HepG2 (cell line): ENCODE measurements around the gene ARSB. TPM values are rescaled to one million over a fixed set of nuclear protein-coding genes. Genes with fewer than 3 reads are reported as not detected.

Experiments
- ATRX ChIP-seq: sonication (generic); formaldehyde crosslinking; IDR thresholded peaks from 2 replicates; pipeline ENCODE4 v1.4.0; 2020; ENCODE audit warnings: missing genetic modification reagents, borderline replicate concordance
- CREB3 ChIP-seq: sonication (generic); formaldehyde crosslinking; IDR thresholded peaks from 2 replicates; pipeline ENCODE4 v1.5.0; 2020; ENCODE audit warnings: missing genetic modification reagents
- EHMT2 ChIP-seq: fragments of 200-600 bp; sonication (generic); IDR thresholded peaks from 2 replicates; pipeline ENCODE4 v1.7.0; 2017; ENCODE audit warnings: antibody characterized with exemption, low read depth, low read length, borderline replicate concordance
- KLF11 ChIP-seq: IDR thresholded peaks from 2 replicates; pipeline ENCODE4 v1.6.1; 2016; ENCODE audit warnings: missing compliant biosample characterization
- MAFK ChIP-seq, 2 experiments: IDR thresholded peaks in 1 of 2; conservative IDR thresholded peaks in 1 of 2; 2 replicates each; pipeline ENCODE4 v1.6.1; 2011; ENCODE audit warnings: improper control_type of control experiment in 2 of 2, low read length in 2 of 2
- NR2F2 ChIP-seq: IDR thresholded peaks from 2 replicates; pipeline ENCODE4 v1.6.1; 2012; ENCODE audit warnings: low read depth, inconsistent platforms, borderline replicate concordance
- PHF5A ChIP-seq: IDR thresholded peaks from one replicate; pipeline ENCODE4 v1.6.1; 2018; ENCODE audit warnings: low read depth, missing genetic modification reagents; ENCODE audit not compliant: unreplicated experiment
- SAFB2 ChIP-seq: sonication (generic); formaldehyde crosslinking; IDR thresholded peaks from 2 replicates; pipeline ENCODE4 v1.5.1; 2020; ENCODE audit warnings: missing genetic modification reagents, low read depth, mild to moderate bottlenecking, borderline replicate concordance
- TEAD3 ChIP-seq: optimal IDR thresholded peaks from 2 replicates; pipeline ENCODE3; 2016; ENCODE audit warnings: borderline replicate concordance
- ZNF282 ChIP-seq: fragments of 450-650 bp; IDR thresholded peaks from 2 replicates; pipeline ENCODE4 v1.6.1; 2018; ENCODE audit not compliant: partially characterized antibody
- ZNF839 ChIP-seq: sonication (generic); formaldehyde crosslinking; IDR thresholded peaks from 2 replicates; pipeline ENCODE4 v1.4.0; 2020; ENCODE audit warnings: missing genetic modification reagents, mild to moderate bottlenecking, borderline replicate concordance
- polyA plus RNA-seq, 8 experiments: library from polyadenylated mRNA; depleted of rRNA in 3 of 8; stranded (reverse) in 7 of 8; unstranded in 1 of 8; fragments of >200 nt; fragmentation: Illumina TruSeq in 4 of 8; extraction: Trizol in 4 of 8; gene quantifications; 2 replicates each; pipeline versions ENCODE4 v1.2.1 to v1.2.3, GENCODE V29; 2011 to 2016; ENCODE audit warnings: low read depth in 4 of 8, missing spikeins in 1 of 8, mixed read lengths in 1 of 8; ENCODE audit not compliant: insufficient read depth in 1 of 8
- total RNA-seq, 5 experiments: library from RNA; depleted of rRNA; stranded (reverse); fragments of >200 nt; fragmentation: Illumina TruSeq; extraction: Trizol; gene quantifications; 2 replicates each; pipeline ENCODE4 v1.2.3, GENCODE V29; 2016; ENCODE audit warnings: low read depth in 1 of 5
- TF ChIP-seq, protein P1 (sequence below): sonication (generic); formaldehyde crosslinking; IDR thresholded peaks from 2 replicates; pipeline ENCODE4 v1.4.0; 2020; ENCODE audit warnings: missing genetic modification reagents, borderline replicate concordance
- TF ChIP-seq, protein P2 (sequence below): sonication (generic); formaldehyde crosslinking; IDR thresholded peaks from 2 replicates; pipeline ENCODE4 v1.5.0; 2020; ENCODE audit warnings: mild to moderate bottlenecking, missing genetic modification reagents, borderline replicate concordance
- TF ChIP-seq, protein P3 (sequence below): sonication (generic); formaldehyde crosslinking; IDR thresholded peaks from 2 replicates; pipeline ENCODE4 v1.9.0; 2021; ENCODE audit warnings: missing genetic modification reagents, borderline replicate concordance
- TF ChIP-seq, protein P4 (sequence below): sonication (generic); formaldehyde crosslinking; IDR thresholded peaks from 2 replicates; pipeline ENCODE4 v1.5.1; 2020; ENCODE audit warnings: missing genetic modification reagents, mild to moderate bottlenecking, borderline replicate concordance

Gene ARSB
- total and polyA plus RNA-seq, 2 of the 13 experiments (the other 11 are each of a cell fraction or from before 2014, with no cell fraction given): 52.6 to 66.4 TPM

GRCh38 chr5:78979117-78979742 is 5.9 kb downstream of the ARSB start (continued):
- TF ChIP-seq, protein P1, sequence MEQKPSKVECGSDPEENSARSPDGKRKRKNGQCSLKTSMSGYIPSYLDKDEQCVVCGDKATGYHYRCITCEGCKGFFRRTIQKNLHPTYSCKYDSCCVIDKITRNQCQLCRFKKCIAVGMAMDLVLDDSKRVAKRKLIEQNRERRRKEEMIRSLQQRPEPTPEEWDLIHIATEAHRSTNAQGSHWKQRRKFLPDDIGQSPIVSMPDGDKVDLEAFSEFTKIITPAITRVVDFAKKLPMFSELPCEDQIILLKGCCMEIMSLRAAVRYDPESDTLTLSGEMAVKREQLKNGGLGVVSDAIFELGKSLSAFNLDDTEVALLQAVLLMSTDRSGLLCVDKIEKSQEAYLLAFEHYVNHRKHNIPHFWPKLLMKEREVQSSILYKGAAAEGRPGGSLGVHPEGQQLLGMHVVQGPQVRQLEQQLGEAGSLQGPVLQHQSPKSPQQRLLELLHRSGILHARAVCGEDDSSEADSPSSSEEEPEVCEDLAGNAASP (CRISPR knock-in tag): peak; percentile 26; the same call in 1 of the 2 replicates
- TF ChIP-seq, protein P2, sequence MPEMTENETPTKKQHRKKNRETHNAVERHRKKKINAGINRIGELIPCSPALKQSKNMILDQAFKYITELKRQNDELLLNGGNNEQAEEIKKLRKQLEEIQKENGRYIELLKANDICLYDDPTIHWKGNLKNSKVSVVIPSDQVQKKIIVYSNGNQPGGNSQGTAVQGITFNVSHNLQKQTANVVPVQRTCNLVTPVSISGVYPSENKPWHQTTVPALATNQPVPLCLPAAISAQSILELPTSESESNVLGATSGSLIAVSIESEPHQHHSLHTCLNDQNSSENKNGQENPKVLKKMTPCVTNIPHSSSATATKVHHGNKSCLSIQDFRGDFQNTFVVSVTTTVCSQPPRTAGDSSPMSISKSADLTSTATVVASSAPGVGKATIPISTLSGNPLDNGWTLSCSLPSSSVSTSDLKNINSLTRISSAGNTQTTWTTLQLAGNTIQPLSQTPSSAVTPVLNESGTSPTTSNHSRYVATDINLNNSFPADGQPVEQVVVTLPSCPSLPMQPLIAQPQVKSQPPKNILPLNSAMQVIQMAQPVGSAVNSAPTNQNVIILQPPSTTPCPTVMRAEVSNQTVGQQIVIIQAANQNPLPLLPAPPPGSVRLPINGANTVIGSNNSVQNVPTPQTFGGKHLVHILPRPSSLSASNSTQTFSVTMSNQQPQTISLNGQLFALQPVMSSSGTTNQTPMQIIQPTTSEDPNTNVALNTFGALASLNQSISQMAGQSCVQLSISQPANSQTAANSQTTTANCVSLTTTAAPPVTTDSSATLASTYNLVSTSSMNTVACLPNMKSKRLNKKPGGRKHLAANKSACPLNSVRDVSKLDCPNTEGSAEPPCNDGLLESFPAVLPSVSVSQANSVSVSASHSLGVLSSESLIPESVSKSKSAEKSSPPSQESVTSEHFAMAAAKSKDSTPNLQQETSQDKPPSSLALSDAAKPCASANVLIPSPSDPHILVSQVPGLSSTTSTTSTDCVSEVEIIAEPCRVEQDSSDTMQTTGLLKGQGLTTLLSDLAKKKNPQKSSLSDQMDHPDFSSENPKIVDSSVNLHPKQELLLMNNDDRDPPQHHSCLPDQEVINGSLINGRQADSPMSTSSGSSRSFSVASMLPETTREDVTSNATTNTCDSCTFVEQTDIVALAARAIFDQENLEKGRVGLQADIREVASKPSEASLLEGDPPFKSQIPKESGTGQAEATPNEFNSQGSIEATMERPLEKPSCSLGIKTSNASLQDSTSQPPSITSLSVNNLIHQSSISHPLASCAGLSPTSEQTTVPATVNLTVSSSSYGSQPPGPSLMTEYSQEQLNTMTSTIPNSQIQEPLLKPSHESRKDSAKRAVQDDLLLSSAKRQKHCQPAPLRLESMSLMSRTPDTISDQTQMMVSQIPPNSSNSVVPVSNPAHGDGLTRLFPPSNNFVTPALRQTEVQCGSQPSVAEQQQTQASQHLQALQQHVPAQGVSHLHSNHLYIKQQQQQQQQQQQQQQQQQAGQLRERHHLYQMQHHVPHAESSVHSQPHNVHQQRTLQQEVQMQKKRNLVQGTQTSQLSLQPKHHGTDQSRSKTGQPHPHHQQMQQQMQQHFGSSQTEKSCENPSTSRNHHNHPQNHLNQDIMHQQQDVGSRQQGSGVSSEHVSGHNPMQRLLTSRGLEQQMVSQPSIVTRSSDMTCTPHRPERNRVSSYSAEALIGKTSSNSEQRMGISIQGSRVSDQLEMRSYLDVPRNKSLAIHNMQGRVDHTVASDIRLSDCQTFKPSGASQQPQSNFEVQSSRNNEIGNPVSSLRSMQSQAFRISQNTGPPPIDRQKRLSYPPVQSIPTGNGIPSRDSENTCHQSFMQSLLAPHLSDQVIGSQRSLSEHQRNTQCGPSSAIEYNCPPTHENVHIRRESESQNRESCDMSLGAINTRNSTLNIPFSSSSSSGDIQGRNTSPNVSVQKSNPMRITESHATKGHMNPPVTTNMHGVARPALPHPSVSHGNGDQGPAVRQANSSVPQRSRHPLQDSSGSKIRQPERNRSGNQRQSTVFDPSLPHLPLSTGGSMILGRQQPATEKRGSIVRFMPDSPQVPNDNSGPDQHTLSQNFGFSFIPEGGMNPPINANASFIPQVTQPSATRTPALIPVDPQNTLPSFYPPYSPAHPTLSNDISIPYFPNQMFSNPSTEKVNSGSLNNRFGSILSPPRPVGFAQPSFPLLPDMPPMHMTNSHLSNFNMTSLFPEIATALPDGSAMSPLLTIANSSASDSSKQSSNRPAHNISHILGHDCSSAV (CRISPR knock-in tag): no peak
- TF ChIP-seq, protein P3, sequence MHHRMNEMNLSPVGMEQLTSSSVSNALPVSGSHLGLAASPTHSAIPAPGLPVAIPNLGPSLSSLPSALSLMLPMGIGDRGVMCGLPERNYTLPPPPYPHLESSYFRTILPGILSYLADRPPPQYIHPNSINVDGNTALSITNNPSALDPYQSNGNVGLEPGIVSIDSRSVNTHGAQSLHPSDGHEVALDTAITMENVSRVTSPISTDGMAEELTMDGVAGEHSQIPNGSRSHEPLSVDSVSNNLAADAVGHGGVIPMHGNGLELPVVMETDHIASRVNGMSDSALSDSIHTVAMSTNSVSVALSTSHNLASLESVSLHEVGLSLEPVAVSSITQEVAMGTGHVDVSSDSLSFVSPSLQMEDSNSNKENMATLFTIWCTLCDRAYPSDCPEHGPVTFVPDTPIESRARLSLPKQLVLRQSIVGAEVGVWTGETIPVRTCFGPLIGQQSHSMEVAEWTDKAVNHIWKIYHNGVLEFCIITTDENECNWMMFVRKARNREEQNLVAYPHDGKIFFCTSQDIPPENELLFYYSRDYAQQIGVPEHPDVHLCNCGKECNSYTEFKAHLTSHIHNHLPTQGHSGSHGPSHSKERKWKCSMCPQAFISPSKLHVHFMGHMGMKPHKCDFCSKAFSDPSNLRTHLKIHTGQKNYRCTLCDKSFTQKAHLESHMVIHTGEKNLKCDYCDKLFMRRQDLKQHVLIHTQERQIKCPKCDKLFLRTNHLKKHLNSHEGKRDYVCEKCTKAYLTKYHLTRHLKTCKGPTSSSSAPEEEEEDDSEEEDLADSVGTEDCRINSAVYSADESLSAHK: no peak
- no peak for TF ChIP-seq EHMT2
- no peak for TF ChIP-seq PHF5A (CRISPR knock-in tag)
- TF ChIP-seq NR2F2: no peak
- TF ChIP-seq TEAD3: no peak
- TF ChIP-seq, protein P4, sequence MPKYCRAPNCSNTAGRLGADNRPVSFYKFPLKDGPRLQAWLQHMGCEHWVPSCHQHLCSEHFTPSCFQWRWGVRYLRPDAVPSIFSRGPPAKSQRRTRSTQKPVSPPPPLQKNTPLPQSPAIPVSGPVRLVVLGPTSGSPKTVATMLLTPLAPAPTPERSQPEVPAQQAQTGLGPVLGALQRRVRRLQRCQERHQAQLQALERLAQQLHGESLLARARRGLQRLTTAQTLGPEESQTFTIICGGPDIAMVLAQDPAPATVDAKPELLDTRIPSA: no peak
- no peak for TF ChIP-seq CREB3 (CRISPR knock-in tag)
- TF ChIP-seq KLF11 (CRISPR knock-in tag): no peak
- TF ChIP-seq SAFB2: no peak
- no peak for TF ChIP-seq MAFK (conservative IDR thresholded peaks at IDR 0.05 in 1 of 2, IDR thresholded peaks at IDR 0.05 in 1 of 2; ENCODE audit: low read length in 2 of 2)
- no peak for TF ChIP-seq ATRX (CRISPR knock-in tag)
- TF ChIP-seq ZNF839 (CRISPR knock-in tag): no peak
- TF ChIP-seq ZNF282: no peak
